Choroid plexus epithelial cell (primary cell): ENCODE results near the gene MROH7.

Source experiments
- DNase-seq: peaks from one replicate; pipeline ENCODE4 v3.0.0-alpha.2; 2010; ENCODE audit warnings: low read depth
- H3K4me3 ChIP-seq: 2 replicates; pipeline ENCODE4 v1.5.1; 2011; ENCODE audit warnings: low read depth, mild to moderate bottlenecking, control low read depth, low read length, moderate library complexity
- CTCF ChIP-seq: conservative IDR thresholded peaks from 2 replicates; pipeline ENCODE4 v1.5.1; 2011; ENCODE audit warnings: low read depth, mild to moderate bottlenecking, control low read depth, inconsistent platforms, low read length, moderate library complexity

The MROH7 gene

GRCh38 chr1:54640863-54641836 lies at the start of gene MROH7:
Gene MROH7, plus strand, starts transcription at chr1:54641786. Its CDS starts 11,141 bp downstream, at chr1:54652927.
- no peak for DNase-seq
- no peak for TF ChIP-seq CTCF
- no peak within 1 kb of the TSS for H3K4me3 ChIP-seq

- no peak for DNase-seq
- no peak for TF ChIP-seq CTCF
- H3K4me3 ChIP-seq: no peak overlapping the region
Observed at GRCh38 chr1:54593571-54594160, 47.9 kb upstream of the MROH7 start.

GRCh38 chr1:54594463-54594862 lies 47.1 kb upstream of the MROH7 start:
- DNase-seq: no peak
- no peak for TF ChIP-seq CTCF

GRCh38 chr1:54595956-54596498 lies 45.6 kb upstream of the MROH7 start:
- no peak overlapping the region for H3K4me3 ChIP-seq
- DNase-seq: no peak
- no peak for TF ChIP-seq CTCF

More at GRCh38 chr1:54594463-54594862, 47.1 kb upstream of the MROH7 start:
- no peak overlapping the region for H3K4me3 ChIP-seq

GRCh38 chr1:54596756-54597155 lies 44.8 kb upstream of the MROH7 start:
- no peak overlapping the region for H3K4me3 ChIP-seq
- TF ChIP-seq CTCF: no peak
- DNase-seq: no peak

GRCh38 chr1:54597455-54598030 lies 44.0 kb upstream of the MROH7 start:
- no peak for DNase-seq
- TF ChIP-seq CTCF: no peak
- no peak overlapping the region for H3K4me3 ChIP-seq
